NCI-H1436 treated with DMSO at 0.1 percent for 48 hours (cell line): ENCODE results near the gene TTLL11.

Source experiments
- DNase-seq: peaks from one replicate; lab custom pipeline; 2025; lab: John Stamatoyannopoulos, UW

TTLL11 gene

GRCh38 chr9:121968056-121968455 is 125.1 kb downstream of the TTLL11 start:
- DNase-seq = no peak

- no peak for DNase-seq
These were observed 126.4 kb downstream of the TTLL11 start for GRCh38 chr9:121966706-121967105.

GRCh38 chr9:121963528-121963995 is 129.5 kb downstream of the TTLL11 start:
- no peak for DNase-seq

- DNase-seq = no peak
These were observed 130.7 kb downstream of the TTLL11 start for GRCh38 chr9:121962421-121962820.

- no peak for DNase-seq
These were observed 132.4 kb downstream of the TTLL11 start for GRCh38 chr9:121960665-121961064.

- DNase-seq = no peak
These were observed 134.6 kb downstream of the TTLL11 start for GRCh38 chr9:121958530-121958929.

- no peak for DNase-seq
These were observed 136.3 kb downstream of the TTLL11 start for GRCh38 chr9:121956808-121957207.

- DNase-seq = no peak
These were observed 137.5 kb downstream of the TTLL11 start for GRCh38 chr9:121955649-121956048.

- no peak for DNase-seq
These were observed 138.5 kb downstream of the TTLL11 start for GRCh38 chr9:121954477-121955140.

- no peak for DNase-seq
These were observed 140.5 kb downstream of the TTLL11 start for GRCh38 chr9:121952611-121953010.

- no peak for DNase-seq
These were observed 142.2 kb downstream of the TTLL11 start for GRCh38 chr9:121950866-121951265.

GRCh38 chr9:121950441-121950840 is 142.7 kb downstream of the TTLL11 start:
- no peak for DNase-seq

- no peak for DNase-seq
These were observed 143.3 kb downstream of the TTLL11 start for GRCh38 chr9:121949766-121950165.

- no peak for DNase-seq
These were observed 143.7 kb downstream of the TTLL11 start for GRCh38 chr9:121949364-121949763.

- DNase-seq = no peak
These were observed 145.3 kb downstream of the TTLL11 start for GRCh38 chr9:121947775-121948174.

- DNase-seq = no peak
These were observed 146.6 kb downstream of the TTLL11 start for GRCh38 chr9:121946465-121946864.

- DNase-seq = no peak
These were observed 147.3 kb downstream of the TTLL11 start for GRCh38 chr9:121945849-121946248.

- DNase-seq = no peak
These were observed 147.8 kb downstream of the TTLL11 start for GRCh38 chr9:121945281-121945680.

- no peak for DNase-seq
These were observed 148.4 kb downstream of the TTLL11 start for GRCh38 chr9:121944711-121945191.

GRCh38 chr9:121943463-121943862 is 149.6 kb downstream of the TTLL11 start:
- DNase-seq = no peak

GRCh38 chr9:121942866-121943382 is 150.2 kb downstream of the TTLL11 start:
- no peak for DNase-seq

- DNase-seq = no peak
These were observed 150.8 kb downstream of the TTLL11 start for GRCh38 chr9:121942313-121942712.

GRCh38 chr9:121939643-121940042 is 153.5 kb downstream of the TTLL11 start:
- DNase-seq = no peak

GRCh38 chr9:121938621-121939020 is 154.5 kb downstream of the TTLL11 start:
- no peak for DNase-seq
